GM12878 (cell line): ENCODE data around the gene SLC5A2. TPM values are rescaled to one million over a fixed set of nuclear protein-coding genes. Genes with fewer than 3 reads are reported as not detected.

Experiments
- ATAC-seq: fragments of 200-7000 bp; cut with Tn5 transposase; 3 replicates; pipeline ENCODE4 v1.9.1; 2020; ENCODE audit warnings: mild to moderate bottlenecking, moderate library complexity
- BruUV-seq: library from RNA; stranded (reverse); fragments of 400-500 nt; replicated peaks from 2 replicates; lab custom pipeline; 2021; lab: Mats Ljungman, UMichigan
- CTCF ChIA-PET: fragments of 300-600 bp; sonication (Branson Sonifier 250); formaldehyde crosslinking; extraction: SDS; loops from one replicate; lab custom pipeline; 2021; ENCODE audit warnings: inconsistent platforms; lab: Yijun Ruan, JAX
- POLR2A ChIA-PET: fragments of 350-600 bp; formaldehyde crosslinking; extraction: SDS; loops from one replicate; lab custom pipeline; 2021; ENCODE audit warnings: inconsistent platforms; lab: Charles Lee
- RAD21 ChIA-PET: fragments of 300-600 bp; sonication (Branson Sonifier 250); formaldehyde crosslinking; loops from one replicate; lab custom pipeline; 2023; ENCODE audit warnings: antibody characterized with exemption; ENCODE audit not compliant: unreplicated experiment; lab: Charles Lee
- SMC1A ChIA-PET: fragments of 300-600 bp; sonication (Branson Sonifier 250); formaldehyde crosslinking; loops from one replicate; lab custom pipeline; 2023; ENCODE audit not compliant: unreplicated experiment, uncharacterized antibody; lab: Charles Lee
- DNase-seq: peaks from one replicate; pipeline ENCODE4 v3.0.0-alpha.2; 2011; ENCODE audit warnings: low read depth, low spot score
- FAIRE-seq: peaks from 3 replicates; lab custom pipeline; 2011; peaks lifted over from hg19 to GRCh38; lab: Jason Lieb, UNC
- H2AFZ ChIP-seq: 2 replicates; pipeline ENCODE4 v1.6.0; 2011; ENCODE audit warnings: low read depth, low read length, control low read depth; ENCODE audit not compliant: control insufficient read depth
- H3K27ac ChIP-seq: 2 replicates; pipeline ENCODE4 v1.5.1; 2011; ENCODE audit warnings: control low read depth; ENCODE audit not compliant: control insufficient read depth, insufficient read depth
- H3K27me3 ChIP-seq, 2 experiments: replicated peaks in 1 of 2; 2 replicates each; pipeline versions ENCODE4 v1.6.0 to v1.6.1; 2011; ENCODE audit warnings: low read length in 1 of 2; ENCODE audit not compliant: control insufficient read depth in 2 of 2, insufficient read depth in 2 of 2
- H3K36me3 ChIP-seq, 2 experiments: 2 replicates each; pipeline ENCODE4 v1.5.1; 2011; ENCODE audit warnings: low read length in 1 of 2; ENCODE audit not compliant: control insufficient read depth in 2 of 2, insufficient read depth in 2 of 2
- H3K4me1 ChIP-seq: 2 replicates; pipeline ENCODE4 v1.6.1; 2011; ENCODE audit warnings: mild to moderate bottlenecking, low read length, moderate library complexity, mixed read lengths; ENCODE audit not compliant: control insufficient read depth, insufficient read depth
- H3K4me2 ChIP-seq: 2 replicates; pipeline ENCODE4 v1.6.0; 2011; ENCODE audit warnings: control low read depth; ENCODE audit not compliant: control insufficient read depth, insufficient read depth
- H3K4me3 ChIP-seq: fragments of 200-600 bp; sonication (generic); 2 replicates; pipeline ENCODE4 v1.5.1; 2016
- H3K79me2 ChIP-seq: 2 replicates; pipeline ENCODE4 v1.6.0; 2011; ENCODE audit warnings: low read length; ENCODE audit not compliant: control insufficient read depth, insufficient read depth
- H3K9ac ChIP-seq: 2 replicates; pipeline ENCODE4 v1.8.0; 2011; ENCODE audit warnings: low read length, control low read depth, mixed read lengths; ENCODE audit not compliant: control insufficient read depth, insufficient read depth
- H3K9me3 ChIP-seq: replicated peaks from 3 replicates; pipeline ENCODE4 v1.5.1; 2011; ENCODE audit warnings: mild to moderate bottlenecking, low read length; ENCODE audit not compliant: control insufficient read depth, insufficient read depth
- H4K20me1 ChIP-seq: 2 replicates; pipeline ENCODE4 v1.6.0; 2011; ENCODE audit not compliant: control insufficient read depth, insufficient read depth
- BACH1 ChIP-seq: fragments of 450-650 bp; IDR thresholded peaks from 2 replicates; pipeline ENCODE4 v1.6.1; 2017; ENCODE audit warnings: mild to moderate bottlenecking, borderline replicate concordance
- HDAC2 ChIP-seq: fragments of 200-600 bp; sonication (generic); IDR thresholded peaks from 2 replicates; pipeline ENCODE4 v1.6.1; 2017
- JUNB ChIP-seq: IDR thresholded peaks from 2 replicates; pipeline ENCODE4 v1.6.1; 2016; ENCODE audit warnings: antibody characterized with exemption, mild to moderate bottlenecking
- MLLT1 ChIP-seq: fragments of 450-650 bp; IDR thresholded peaks from 2 replicates; pipeline ENCODE4 v1.6.1; 2016; ENCODE audit warnings: mild to moderate bottlenecking
- MYB ChIP-seq: fragments of 150-350 bp; IDR thresholded peaks from 2 replicates; pipeline ENCODE4 v1.6.1; 2014; ENCODE audit warnings: mild to moderate bottlenecking, low read depth, low read length, borderline replicate concordance
- NFYB ChIP-seq: IDR thresholded peaks from 2 replicates; pipeline ENCODE4 v1.6.1; 2011; ENCODE audit warnings: low read depth, mild to moderate bottlenecking, low read length, improper control_type of control experiment, moderate library complexity; ENCODE audit not compliant: insufficient read depth
- PAX8 ChIP-seq: fragments of 450-650 bp; IDR thresholded peaks from 2 replicates; pipeline ENCODE4 v1.6.1; 2017; ENCODE audit warnings: mild to moderate bottlenecking, moderate library complexity
- PML ChIP-seq: IDR thresholded peaks from 2 replicates; pipeline ENCODE4 v1.6.1; 2012; ENCODE audit warnings: low read length, inconsistent platforms
- SPI1 ChIP-seq: IDR thresholded peaks from 2 replicates; pipeline ENCODE4 v1.6.1; 2011; ENCODE audit warnings: low read depth, mild to moderate bottlenecking, low read length, moderate library complexity, borderline replicate concordance; ENCODE audit not compliant: insufficient read depth
- ZNF207 ChIP-seq: fragments of 450-650 bp; IDR thresholded peaks from 2 replicates; pipeline ENCODE4 v1.6.1; 2014; ENCODE audit warnings: antibody characterized with exemption, mild to moderate bottlenecking, borderline replicate concordance
- ZNF24 ChIP-seq: fragments of 450-650 bp; IDR thresholded peaks from 2 replicates; pipeline ENCODE4 v1.6.1; 2017; ENCODE audit warnings: antibody characterized with exemption, mild to moderate bottlenecking
- ZNF384 ChIP-seq: IDR thresholded peaks from 2 replicates; pipeline ENCODE4 v1.6.1; 2012; ENCODE audit warnings: low read depth, mild to moderate bottlenecking, low read length, improper control_type of control experiment, borderline replicate concordance
- ZNF687 ChIP-seq: fragments of 450-650 bp; IDR thresholded peaks from 2 replicates; pipeline ENCODE4 v1.6.1; 2017; ENCODE audit warnings: mild to moderate bottlenecking, moderate library complexity
- ZSCAN29 ChIP-seq: fragments of 450-650 bp; IDR thresholded peaks from 2 replicates; pipeline ENCODE4 v1.6.1; 2017; ENCODE audit warnings: mild to moderate bottlenecking, moderate library complexity
- WGBS: methylation state at CpG from one replicate; pipeline ENCODE4 v1.1.6; 2016; ENCODE audit warnings: low lambda C conversion rate; ENCODE audit not compliant: insufficient replicate concordance, insufficient coverage; ENCODE audit errors: missing lambda C conversion rate; 5-methylcytosine and 5-hydroxymethylcytosine counted together
- in situ Hi-C: fragments of 300-500 bp; cut with MboI; formaldehyde crosslinking; loops from 9 replicates; pipeline ENCODE4 v1.14.3; 2018; ENCODE audit warnings: mixed read lengths
- intact Hi-C: fragments of 100-400 bp; cut with micrococcal nuclease; formaldehyde crosslinking; loops from one replicate; pipeline ENCODE4 v1.14.2; 2022; ENCODE audit not compliant: unreplicated experiment
- polyA plus RNA-seq, 11 experiments: library from polyadenylated mRNA; depleted of rRNA in 4 of 11; unstranded in 6 of 11; stranded (reverse) in 5 of 11; fragments of >200 nt; fragmentation: Nextera tagmentation in 4 of 11; fragmentation: Illumina TruSeq in 1 of 11; extraction: Ambion mirVana in 4 of 11; extraction: Trizol in 1 of 11; gene quantifications; 1 replicate in 1 of 11; 2 replicates in 10 of 11; pipeline versions ENCODE4 v1.2.1 to v1.2.3, GENCODE V29; 2011 to 2016; ENCODE audit warnings: inconsistent platforms in 2 of 11, missing spikeins in 2 of 11, low read depth in 1 of 11
- total RNA-seq, 4 experiments: library from RNA; depleted of rRNA in 3 of 4; stranded (reverse); fragments of >200 nt in 3 of 4; fragmentation: Illumina TruSeq in 1 of 4; extraction: Trizol in 1 of 4; gene quantifications; 2 replicates each; pipeline versions ENCODE4 v1.2.1 to v1.2.3, GENCODE V29; 2013 to 2021
- TF ChIP-seq, protein P1 (sequence below): fragments of 450-650 bp; formaldehyde crosslinking; IDR thresholded peaks from 2 replicates; pipeline ENCODE4 v1.4.0; 2020; ENCODE audit warnings: mild to moderate bottlenecking, moderate library complexity

SLC5A2 gene
- total and polyA plus RNA-seq, 10 of the 15 experiments (the other 5 are each of a cell fraction or from before 2014, with no cell fraction given): 3.6 to 4.8 (median 4.4) TPM; not detected in 6

DNA sequence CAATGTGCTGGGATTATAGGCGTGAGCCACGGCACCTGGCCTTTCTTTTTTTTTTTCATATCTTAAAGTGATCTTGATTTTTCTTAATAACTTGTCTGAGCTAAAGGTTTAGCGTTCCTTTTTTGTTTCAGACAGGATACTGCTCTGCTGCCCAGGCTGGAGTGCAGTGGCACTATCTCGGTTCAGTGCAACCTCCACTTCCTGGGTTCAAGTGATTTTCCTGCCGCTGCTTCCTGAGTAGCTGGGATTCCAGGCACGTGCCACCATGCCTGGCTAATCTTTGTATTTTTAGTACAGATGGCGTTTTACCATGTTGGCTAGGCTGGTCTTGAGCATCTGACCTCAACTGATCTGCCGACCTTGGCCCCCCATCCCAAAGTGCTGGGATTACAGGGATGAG is 21.2 kb downstream of the SLC5A2 start:
- BruUV-seq: no TSS peak
- SMC1A ChIA-PET: no interaction called here
- Histone ChIP-seq H3K4me2 (no peak overlapping the region), H3K36me3 (no peaks in the 10 kb centered on the region; a peak in 1 of 4 replicates), H3K27ac (no peak overlapping the region), H3K4me1 (peaks cover 14% of the 10 kb centered on the region), H3K4me3 (no peak overlapping the region), H3K9me3 (no peaks in the 10 kb centered on the region), H2AFZ (no peak overlapping the region), H3K27me3 (no peaks in the 10 kb centered on the region), H4K20me1 (no peaks in the 10 kb centered on the region), H3K79me2 (peaks cover 24% of the 10 kb centered on the region), H3K9ac (no peak overlapping the region)
- TF ChIP-seq, protein P1, sequence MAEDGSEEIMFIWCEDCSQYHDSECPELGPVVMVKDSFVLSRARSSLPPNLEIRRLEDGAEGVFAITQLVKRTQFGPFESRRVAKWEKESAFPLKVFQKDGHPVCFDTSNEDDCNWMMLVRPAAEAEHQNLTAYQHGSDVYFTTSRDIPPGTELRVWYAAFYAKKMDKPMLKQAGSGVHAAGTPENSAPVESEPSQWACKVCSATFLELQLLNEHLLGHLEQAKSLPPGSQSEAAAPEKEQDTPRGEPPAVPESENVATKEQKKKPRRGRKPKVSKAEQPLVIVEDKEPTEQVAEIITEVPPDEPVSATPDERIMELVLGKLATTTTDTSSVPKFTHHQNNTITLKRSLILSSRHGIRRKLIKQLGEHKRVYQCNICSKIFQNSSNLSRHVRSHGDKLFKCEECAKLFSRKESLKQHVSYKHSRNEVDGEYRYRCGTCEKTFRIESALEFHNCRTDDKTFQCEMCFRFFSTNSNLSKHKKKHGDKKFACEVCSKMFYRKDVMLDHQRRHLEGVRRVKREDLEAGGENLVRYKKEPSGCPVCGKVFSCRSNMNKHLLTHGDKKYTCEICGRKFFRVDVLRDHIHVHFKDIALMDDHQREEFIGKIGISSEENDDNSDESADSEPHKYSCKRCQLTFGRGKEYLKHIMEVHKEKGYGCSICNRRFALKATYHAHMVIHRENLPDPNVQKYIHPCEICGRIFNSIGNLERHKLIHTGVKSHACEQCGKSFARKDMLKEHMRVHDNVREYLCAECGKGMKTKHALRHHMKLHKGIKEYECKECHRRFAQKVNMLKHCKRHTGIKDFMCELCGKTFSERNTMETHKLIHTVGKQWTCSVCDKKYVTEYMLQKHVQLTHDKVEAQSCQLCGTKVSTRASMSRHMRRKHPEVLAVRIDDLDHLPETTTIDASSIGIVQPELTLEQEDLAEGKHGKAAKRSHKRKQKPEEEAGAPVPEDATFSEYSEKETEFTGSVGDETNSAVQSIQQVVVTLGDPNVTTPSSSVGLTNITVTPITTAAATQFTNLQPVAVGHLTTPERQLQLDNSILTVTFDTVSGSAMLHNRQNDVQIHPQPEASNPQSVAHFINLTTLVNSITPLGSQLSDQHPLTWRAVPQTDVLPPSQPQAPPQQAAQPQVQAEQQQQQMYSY: no peak
- no peak for TF ChIP-seq ZNF207
- TF ChIP-seq ZNF24: no peak
- TF ChIP-seq NFYB: no peak
- no peak for TF ChIP-seq BACH1
- no peak for TF ChIP-seq PML
- TF ChIP-seq HDAC2: no peak
- no peak for TF ChIP-seq JUNB
- TF ChIP-seq ZSCAN29: no peak
- TF ChIP-seq ZNF384: no peak
- TF ChIP-seq MYB: no peak
- no peak for TF ChIP-seq MLLT1
- TF ChIP-seq SPI1: no peak
- no peak for TF ChIP-seq ZNF687
- TF ChIP-seq PAX8: no peak
- in situ Hi-C loops (no loop called here), intact Hi-C loops (loop anchor here (10.0 kb wide), 1 partner anchor 61 kb away; no protein-coding TSS in a partner anchor)
- 83% methylated on average over 8 of the region's 8 CpGs for WGBS
- ATAC-seq (no peak), DNase-seq (no peak), FAIRE-seq (no peak)
- CTCF ChIA-PET: interaction anchor here (1.8 kb wide), 1 partner anchor 43 kb away, joined by 11 read pairs; no protein-coding TSS in a partner anchor
- POLR2A ChIA-PET: no interaction called here
- RAD21 ChIA-PET: no interaction called here
